Measurements from ENCODE around the gene FBLN2. TPM values are rescaled to one million over a fixed set of nuclear protein-coding genes. Genes with fewer than 3 reads are reported as not detected.
A peak's percentile ranks its signal among the peaks of the same experiment; 100 is the strongest.

FBLN2 gene
- total RNA-seq, 1 experiment from 2014 or later, result 36.7 TPM

- peaks cover 2% of the 10 kb centered on the region for H3K36me3 Mint-ChIP-seq (ENCODE audit: insufficient read depth, unreplicated experiment)
- POLR2A ChIA-PET, result no interaction called here
- intact Hi-C loops (cut with micrococcal nuclease; ENCODE audit: unreplicated experiment), result loop anchor here (1.0 to 10.0 kb wide), 2 partner anchors 225 to 470 kb away; partner anchors contain the start of genes CHCHD4, TMEM43 and WNT7A
- peaks cover 16% of the 10 kb centered on the region for H3K4me1 ChIP-seq
- H3K27me3 Mint-ChIP-seq (ENCODE audit: insufficient read depth, unreplicated experiment), result no peaks in the 10 kb centered on the region
- no peak overlapping the region for H3K27ac Mint-ChIP-seq (ENCODE audit: unreplicated experiment)
- H3K36me3 ChIP-seq (ENCODE audit: control insufficient read depth, insufficient read depth, low read length), result no peaks in the 10 kb centered on the region; the same call in 1 of the 2 replicates
- H3K9me3 Mint-ChIP-seq (ENCODE audit: unreplicated experiment), result no peaks in the 10 kb centered on the region
- H3K4me1 Mint-ChIP-seq (ENCODE audit: low read depth, unreplicated experiment), result peaks cover 7% of the 10 kb centered on the region
- CTCF ChIA-PET, result interaction anchor here (0.6 to 4.5 kb wide), 8 partner anchors 12 to 242 kb away, joined by 3 to 73 read pairs (median 4); partner anchors contain the start of gene HDAC11
- H3K4me3 Mint-ChIP-seq (ENCODE audit: unreplicated experiment), result peak overlapping the region; percentile 20
- H3K9me3 ChIP-seq, result no peaks in the 10 kb centered on the region
- peak in 1 of 2 experiments; percentile 82 for DNase-seq
- no peak overlapping the region for H3K4me3 ChIP-seq (ENCODE audit: low read depth, low read length)
- peak in 1 of 2 experiments; percentile 38 for TF ChIP-seq CTCF (IDR thresholded peaks at IDR 0.05; ENCODE audit: insufficient read depth in 1 of 2, low read depth in 1 of 2, low read length in 1 of 2, severe bottlenecking in 1 of 2, unreplicated experiment in 1 of 2)
- BruUV-seq (replicated peaks), result no TSS peak
- H3K27me3 ChIP-seq (replicated peaks; ENCODE audit: control insufficient read depth, insufficient read depth, low read length), result no peaks in the 10 kb centered on the region
Measured at GRCh38 chr3:13655061-13655913, 106.4 kb downstream of the FBLN2 start.

- POLR2A ChIA-PET, result no interaction called here
Measured at GRCh38 chr3:13656584-13657301, 107.8 kb downstream of the FBLN2 start.

More at GRCh38 chr3:13656584-13657301, 107.8 kb downstream of the FBLN2 start:
- CTCF ChIA-PET, result interaction anchor here (0.8 to 4.5 kb wide), 11 partner anchors 8 to 565 kb away, joined by 3 to 73 read pairs (median 3); partner anchors contain the start of gene WNT7A
- Mint-ChIP-seq H3K9me3 (ENCODE audit: unreplicated experiment) (no peaks in the 10 kb centered on the region), H3K36me3 (ENCODE audit: insufficient read depth, unreplicated experiment) (no peaks in the 10 kb centered on the region), H3K27me3 (ENCODE audit: insufficient read depth, unreplicated experiment) (peaks cover 2% of the 10 kb centered on the region), H3K27ac (ENCODE audit: unreplicated experiment) (no peak overlapping the region), H3K4me3 (ENCODE audit: unreplicated experiment) (peak overlapping the region; percentile 32), H3K4me1 (ENCODE audit: low read depth, unreplicated experiment) (peaks cover 7% of the 10 kb centered on the region)
- Histone ChIP-seq H3K4me3 (ENCODE audit: low read depth, low read length) (no peak overlapping the region), H3K4me1 (peaks cover 7% of the 10 kb centered on the region), H3K36me3 (ENCODE audit: control insufficient read depth, insufficient read depth, low read length) (no peaks in the 10 kb centered on the region), H3K9me3 (no peaks in the 10 kb centered on the region), H3K27me3 (replicated peaks; ENCODE audit: control insufficient read depth, insufficient read depth, low read length) (no peaks in the 10 kb centered on the region)
- TF ChIP-seq CTCF (IDR thresholded peaks at IDR 0.05; ENCODE audit: insufficient read depth in 1 of 2, low read depth in 1 of 2, low read length in 1 of 2, severe bottlenecking in 1 of 2, unreplicated experiment in 1 of 2), result no peak
- no peak for DNase-seq
- no TSS peak for BruUV-seq (replicated peaks)
- intact Hi-C loops (cut with micrococcal nuclease; ENCODE audit: unreplicated experiment), result loop anchor here (1.0 to 10.0 kb wide), 2 partner anchors 229 to 468 kb away; partner anchors contain the start of genes CHCHD4 and TMEM43
